Ovary (tissue), 9 donors: ENCODE measurements around the gene BCL10. TPM values are rescaled to one million over a fixed set of nuclear protein-coding genes. Genes with fewer than 3 reads are reported as not detected.

Source experiments
- DNase-seq, 5 donors: peaks; one replicate each; pipeline ENCODE4 v3.0.0-alpha.2; 2019 to 2020
- H3K27ac ChIP-seq, 2 donors: fragments of 200-600 bp; one replicate each; pipeline versions ENCODE4 v1.5.1 to v1.8.0; 2019 to 2022
- H3K27me3 ChIP-seq: fragments of 200-600 bp; one replicate; pipeline ENCODE4 v1.8.0; 2022
- H3K36me3 ChIP-seq: fragments of 200-600 bp; sonication (generic); one replicate; pipeline ENCODE4 v1.5.1; 2019
- H3K4me1 ChIP-seq: one replicate; pipeline ENCODE4 v1.8.1; 2013; ENCODE audit warnings: mild to moderate bottlenecking, moderate library complexity; ENCODE audit not compliant: insufficient read depth
- H3K4me3 ChIP-seq: fragments of 200-600 bp; sonication (generic); one replicate; pipeline ENCODE4 v1.5.1; 2017
- H3K9me3 ChIP-seq, 2 donors: fragments of 200-600 bp in 1 of 2; sonication (generic) in 1 of 2; one replicate each; pipeline versions ENCODE4 v1.5.1 to v1.8.1; 2013 to 2019; ENCODE audit warnings: mild to moderate bottlenecking in 1 of 2, moderate library complexity in 1 of 2
- EP300 ChIP-seq: sonication (generic); formaldehyde crosslinking; IDR thresholded peaks from one replicate; pipeline ENCODE4 v1.6.1; 2017; ENCODE audit warnings: antibody characterized with exemption
- POLR2A ChIP-seq: fragments of 450-650 bp; IDR thresholded peaks from one replicate; pipeline ENCODE4 v1.6.1; 2017; ENCODE audit warnings: antibody characterized with exemption, mild to moderate bottlenecking, moderate library complexity
- WGBS, 3 donors: extraction: QIAGEN DNeasy Blood & Tissue Kit in 1 of 3; methylation state at CpG; one replicate each; pipeline versions ENCODE4 v1.1.5 to v1.1.7; 2013 to 2017; 5-methylcytosine and 5-hydroxymethylcytosine counted together
- intact Hi-C, 4 donors: fragments of 100-400 bp; cut with DNase I; formaldehyde crosslinking; loops; one replicate each; pipeline versions ENCODE4 v1.11.0 to v1.15.1; 2022 to 2023
- polyA plus RNA-seq, 2 donors: library from polyadenylated mRNA; stranded (reverse); fragments of 200-250 nt in 1 of 2; fragments of 350-450 nt in 1 of 2; fragmentation: Illumina TruSeq in 1 of 2; extraction: RNeasy Lipid Tissue Mini Kit (QIAGEN cat#74804) in 1 of 2; gene quantifications; one replicate each; pipeline ENCODE4 v1.2.3, GENCODE V29; 2013 to 2014
- total RNA-seq, 7 donors: library from RNA; depleted of rRNA in 2 of 7; stranded (reverse); fragments of >200 nt in 2 of 7; fragmentation: NEBNext Ultra II Directional in 3 of 7; extraction: Animal tissue kit (Norgen Biotek cat#: 25700) in 3 of 7; gene quantifications; one replicate each; pipeline versions ENCODE4 v1.1.0 to v1.2.4, GENCODE V29; 2016 to 2023
- TF ChIP-seq, protein P1 (sequence below), 3 donors: fragments of 450-650 bp in 2 of 3; fragments of 200-600 bp in 1 of 3; IDR thresholded peaks; one replicate each; pipeline versions ENCODE4 v1.5.1 to v1.8.0; 2016 to 2022; ENCODE audit warnings: antibody characterized with exemption in 3 of 3, mild to moderate bottlenecking in 1 of 3
- donor health status: DM: no; HTN: no; CAD: no; lungs with moderate emphysema.
- donor health status: DM: no; HTN: no; CAD: no.
- donor health status: Bipolar disorder and iron deficiency.
- donor health status: DM: yes; HTN: yes; CAD: no.
- donor health status: DM: no; HTN: no; CAD: no.
- donor health status: DM: yes; HTN: yes; CAD: no.

Gene BCL10
- total and polyA plus RNA-seq, 9 donors = 8.1 to 23.6 (median 17.2) TPM

DNA sequence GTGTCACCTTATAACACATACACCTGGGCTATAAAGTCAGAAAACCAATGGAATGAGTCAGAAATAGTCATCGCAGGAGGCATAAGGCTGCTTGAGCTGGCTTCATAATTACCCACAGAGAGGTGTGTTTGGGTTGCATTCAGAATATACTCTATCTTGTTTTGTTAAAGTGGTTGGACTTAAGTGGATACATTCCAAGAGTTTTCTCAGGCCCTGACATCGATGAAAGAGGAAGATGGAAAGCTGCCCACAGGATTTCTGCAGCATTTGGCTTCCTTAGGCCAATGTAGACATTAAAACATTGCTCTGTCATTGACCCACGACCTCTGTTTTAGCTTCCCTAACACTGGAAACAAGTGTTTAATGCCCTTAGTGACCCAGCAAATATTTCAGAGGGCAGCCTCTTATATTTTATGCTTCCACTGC is 18.6 kb upstream of the BCL10 start:
- no peaks in the 10 kb centered on the region for H3K9me3 ChIP-seq

DNA sequence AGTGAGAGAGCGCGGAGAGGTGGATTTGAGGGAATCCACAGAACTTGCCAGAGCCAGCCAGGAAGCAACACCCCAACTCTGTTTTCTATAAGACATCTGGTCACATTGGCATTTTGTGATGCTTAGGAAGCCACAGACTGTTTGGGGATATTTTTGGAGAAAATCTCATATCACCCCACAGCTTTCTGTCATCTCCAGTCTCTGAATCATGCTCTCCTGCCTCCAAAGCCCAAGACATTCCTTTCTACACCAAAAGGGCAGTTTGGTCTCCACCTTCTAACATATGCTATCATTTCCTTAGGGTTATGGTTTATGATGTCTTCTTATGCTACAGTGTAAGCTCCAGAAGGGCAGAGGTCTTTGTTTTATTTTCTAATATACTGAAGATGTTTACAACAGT is 14.4 kb upstream of the BCL10 start:
- Histone ChIP-seq H3K4me1 (peaks cover 2% of the 10 kb centered on the region), H3K27me3 (no peaks in the 10 kb centered on the region), H3K4me3 (no peak overlapping the region), H3K36me3 (no peaks in the 10 kb centered on the region), H3K27ac (no peak overlapping the region), H3K9me3 (no peaks in the 10 kb centered on the region)
- WGBS, 3 donors = 93 to 97% (median 96%) methylated on average over 2 of the region's 2 CpGs
- no peak for TF ChIP-seq EP300
- TF ChIP-seq, protein P1, sequence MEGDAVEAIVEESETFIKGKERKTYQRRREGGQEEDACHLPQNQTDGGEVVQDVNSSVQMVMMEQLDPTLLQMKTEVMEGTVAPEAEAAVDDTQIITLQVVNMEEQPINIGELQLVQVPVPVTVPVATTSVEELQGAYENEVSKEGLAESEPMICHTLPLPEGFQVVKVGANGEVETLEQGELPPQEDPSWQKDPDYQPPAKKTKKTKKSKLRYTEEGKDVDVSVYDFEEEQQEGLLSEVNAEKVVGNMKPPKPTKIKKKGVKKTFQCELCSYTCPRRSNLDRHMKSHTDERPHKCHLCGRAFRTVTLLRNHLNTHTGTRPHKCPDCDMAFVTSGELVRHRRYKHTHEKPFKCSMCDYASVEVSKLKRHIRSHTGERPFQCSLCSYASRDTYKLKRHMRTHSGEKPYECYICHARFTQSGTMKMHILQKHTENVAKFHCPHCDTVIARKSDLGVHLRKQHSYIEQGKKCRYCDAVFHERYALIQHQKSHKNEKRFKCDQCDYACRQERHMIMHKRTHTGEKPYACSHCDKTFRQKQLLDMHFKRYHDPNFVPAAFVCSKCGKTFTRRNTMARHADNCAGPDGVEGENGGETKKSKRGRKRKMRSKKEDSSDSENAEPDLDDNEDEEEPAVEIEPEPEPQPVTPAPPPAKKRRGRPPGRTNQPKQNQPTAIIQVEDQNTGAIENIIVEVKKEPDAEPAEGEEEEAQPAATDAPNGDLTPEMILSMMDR (IDR thresholded peaks at IDR 0.05) = no peak
- no peak for TF ChIP-seq POLR2A
- intact Hi-C loops = no loop called here
- DNase-seq = no peak

More for the DNA sequence above, 18.6 kb upstream of the BCL10 start:
- no peak for DNase-seq
- no peak for TF ChIP-seq POLR2A
- TF ChIP-seq, protein P1 (IDR thresholded peaks at IDR 0.05) = no peak
- no peaks in the 10 kb centered on the region for H3K27me3 ChIP-seq
- no peak overlapping the region for H3K4me3 ChIP-seq
- no peak overlapping the region for H3K27ac ChIP-seq
- peaks cover 13% of the 10 kb centered on the region for H3K4me1 ChIP-seq
- WGBS, 3 donors = 20 to 29% (median 21%) methylated on average over 3 of the region's 3 CpGs
- H3K36me3 ChIP-seq = no peaks in the 10 kb centered on the region
- intact Hi-C loops = no loop called here

DNA sequence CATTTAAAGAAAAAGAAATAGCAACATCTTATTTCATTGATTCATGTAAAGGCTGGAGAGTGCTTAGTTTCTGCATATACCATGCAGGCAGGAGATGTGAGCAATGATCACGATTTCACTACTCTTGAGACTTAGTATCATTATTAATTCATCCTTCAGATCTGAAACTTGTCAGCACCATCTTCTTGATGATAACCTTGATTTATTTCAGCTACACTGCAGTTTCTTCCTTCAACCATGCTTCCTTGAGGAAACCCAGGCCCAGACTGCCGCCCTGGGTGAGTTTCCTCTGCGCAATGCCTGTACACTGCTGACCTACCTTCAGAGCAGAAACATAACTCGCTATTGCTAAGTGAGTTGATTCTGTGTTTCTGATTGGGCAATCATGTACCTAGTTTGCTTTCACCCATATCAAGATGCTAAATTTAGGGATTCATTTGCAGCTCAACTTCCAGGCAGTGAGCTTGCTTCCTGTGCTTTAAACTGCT is 13.5 kb upstream of the BCL10 start:
- H3K9me3 ChIP-seq = no peaks in the 10 kb centered on the region
- H3K36me3 ChIP-seq = no peaks in the 10 kb centered on the region
- no peak overlapping the region for H3K4me3 ChIP-seq
- H3K27ac ChIP-seq = no peak overlapping the region
- intact Hi-C loops = no loop called here
- TF ChIP-seq EP300 (no peak), POLR2A (no peak)
- TF ChIP-seq, protein P1 (IDR thresholded peaks at IDR 0.05) = no peak
- no peaks in the 10 kb centered on the region for H3K27me3 ChIP-seq
- DNase-seq = no peak
- 93 to 96% (median 94%) methylated on average over 4 of the region's 4 CpGs for WGBS, 3 donors
- H3K4me1 ChIP-seq = peaks cover under 1% of the 10 kb centered on the region

DNA sequence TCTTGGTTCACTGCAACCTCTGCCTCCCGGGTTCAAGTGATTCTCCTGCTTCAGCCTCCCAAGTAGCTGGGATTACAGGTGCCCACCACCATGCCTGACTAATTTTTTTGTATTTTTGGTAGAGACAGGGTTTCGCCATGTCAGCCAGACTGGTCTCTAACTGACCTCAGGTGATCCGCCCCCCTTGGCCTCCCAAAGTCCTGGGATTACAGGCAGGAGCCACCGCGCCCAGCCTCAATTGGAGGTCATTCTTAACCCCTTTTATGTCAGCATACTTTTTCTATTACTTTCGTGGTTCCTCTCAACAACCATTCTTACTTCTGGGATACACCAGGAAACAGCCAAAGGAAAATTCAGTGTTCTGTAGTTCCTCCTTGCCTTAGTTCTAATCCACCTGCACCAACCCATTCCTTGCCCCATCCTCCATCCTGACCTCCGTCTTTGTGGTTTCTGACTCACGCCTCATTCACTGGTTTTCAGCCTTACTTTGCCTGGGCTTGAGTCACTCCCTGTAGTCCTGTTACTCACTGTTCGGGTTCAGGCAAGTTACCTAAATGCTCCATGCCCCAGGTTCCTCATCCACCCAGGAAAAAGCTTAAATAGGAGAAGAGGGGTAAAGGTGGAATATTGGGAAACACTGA is 12.9 kb upstream of the BCL10 start:
- DNase-seq = no peak
- WGBS, 3 donors = 89 to 92% (median 90%) methylated on average over 9 of the region's 9 CpGs
- no peaks in the 10 kb centered on the region for H3K27me3 ChIP-seq
- no peaks in the 10 kb centered on the region for H3K9me3 ChIP-seq
- intact Hi-C loops = no loop called here
- no peaks in the 10 kb centered on the region for H3K36me3 ChIP-seq
- H3K27ac ChIP-seq = no peak overlapping the region
- no peak overlapping the region for H3K4me3 ChIP-seq
- TF ChIP-seq, protein P1 (IDR thresholded peaks at IDR 0.05) = no peak
- no peak for TF ChIP-seq POLR2A
- TF ChIP-seq EP300 = no peak
- H3K4me1 ChIP-seq = no peaks in the 10 kb centered on the region
